HG03432 (cell line): Measurements from ENCODE around the gene KDELR1.

Source experiments
- ATAC-seq: cut with Tn5 transposase; IDR thresholded peaks from one replicate; pipeline ENCODE4 v1.9.1; 2021; ENCODE audit warnings: mild to moderate bottlenecking, moderate library complexity; ENCODE audit not compliant: unreplicated experiment

Gene KDELR1

GRCh38 chr19:48391100-48392005, at the start of gene KDELR1:
Gene KDELR1, minus strand, starts transcription at chr19:48391551. Its CDS starts 193 bp downstream, at chr19:48391358.
- peak; percentile 67 for ATAC-seq

GRCh38 chr19:48436586-48436985, 45.2 kb upstream of the KDELR1 start:
- ATAC-seq: no peak

DNA sequence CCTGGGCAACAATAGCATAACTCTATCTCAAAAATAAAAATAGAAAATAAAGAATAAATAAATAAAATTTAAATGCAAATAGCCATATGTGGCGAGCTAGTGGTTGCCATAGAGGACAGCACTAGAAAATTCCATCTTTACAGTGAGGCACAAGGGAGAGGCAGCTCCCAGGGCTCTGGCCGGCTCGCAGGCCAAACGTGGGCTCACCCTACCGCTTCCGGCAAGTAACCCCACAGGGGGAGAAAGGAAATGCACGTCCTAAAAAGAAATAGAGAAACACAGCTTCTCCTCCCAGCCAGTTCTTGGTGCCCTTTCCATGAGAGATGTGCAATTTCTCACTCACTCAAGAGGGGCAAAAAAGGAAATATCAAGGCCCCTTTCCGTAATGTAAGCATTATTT, 42.0 kb upstream of the KDELR1 start:
- ATAC-seq: no peak

GRCh38 chr19:48428670-48429069, 37.3 kb upstream of the KDELR1 start:
- no peak for ATAC-seq

DNA sequence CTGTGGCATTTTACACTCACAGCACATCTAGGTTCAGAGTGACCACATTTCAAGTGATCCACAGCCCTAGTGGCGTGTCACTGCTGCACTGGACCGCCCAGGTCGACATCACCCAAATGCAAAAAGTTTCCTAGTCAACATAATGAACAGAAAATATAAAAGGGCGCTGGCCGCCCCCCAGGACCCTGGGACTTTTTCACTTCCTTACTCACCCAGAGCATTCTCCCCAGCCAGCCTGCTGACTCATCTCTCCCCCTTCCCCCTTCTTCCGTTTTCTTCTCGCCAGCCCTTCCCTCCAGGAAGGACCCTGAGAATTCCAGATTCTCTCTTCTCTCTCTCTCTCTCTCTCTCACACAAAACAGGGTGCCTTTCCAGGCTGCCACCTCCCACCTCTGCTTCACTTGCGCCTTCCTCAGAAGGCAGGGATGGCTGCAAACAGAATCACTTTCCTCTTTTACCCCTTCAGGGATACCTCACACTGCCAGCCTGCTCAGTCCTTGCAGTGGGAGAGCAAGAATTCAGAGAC, 33.4 kb upstream of the KDELR1 start:
- no peak for ATAC-seq

GRCh38 chr19:48421548-48421947, 30.2 kb upstream of the KDELR1 start:
- ATAC-seq: no peak

- ATAC-seq: peak; percentile 73
Measured at GRCh38 chr19:48419158-48419920, 28.0 kb upstream of the KDELR1 start.

GRCh38 chr19:48418317-48419064, 27.1 kb upstream of the KDELR1 start:
- no peak for ATAC-seq

GRCh38 chr19:48417421-48417820, 26.1 kb upstream of the KDELR1 start:
- no peak for ATAC-seq

GRCh38 chr19:48415806-48416221, 24.5 kb upstream of the KDELR1 start:
- ATAC-seq: no peak

DNA sequence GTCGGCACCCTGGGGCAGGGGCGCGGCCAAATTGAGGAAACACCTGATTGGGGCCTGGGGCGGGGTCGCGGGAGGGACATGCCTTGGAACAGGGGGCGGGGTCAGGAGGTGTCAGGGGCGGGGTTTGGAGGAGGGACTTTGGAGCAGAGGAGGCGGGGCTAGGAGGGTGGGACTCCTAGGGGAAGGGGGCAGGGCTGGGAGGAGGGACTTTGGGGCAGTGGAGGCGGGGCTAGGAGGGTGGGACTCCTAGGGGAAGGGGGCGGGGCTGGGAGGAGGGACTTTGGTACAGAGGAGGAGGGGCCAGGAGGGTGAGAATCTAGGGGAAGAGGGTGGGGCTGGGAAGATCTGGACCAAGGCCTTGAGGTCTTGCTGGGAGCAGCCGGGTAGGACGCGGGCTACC, 24.0 kb upstream of the KDELR1 start:
- ATAC-seq: no peak

- no peak for ATAC-seq
Measured at GRCh38 chr19:48413879-48414587, 22.7 kb upstream of the KDELR1 start.

- ATAC-seq: no peak
Measured at GRCh38 chr19:48405850-48406249, 14.5 kb upstream of the KDELR1 start.

DNA sequence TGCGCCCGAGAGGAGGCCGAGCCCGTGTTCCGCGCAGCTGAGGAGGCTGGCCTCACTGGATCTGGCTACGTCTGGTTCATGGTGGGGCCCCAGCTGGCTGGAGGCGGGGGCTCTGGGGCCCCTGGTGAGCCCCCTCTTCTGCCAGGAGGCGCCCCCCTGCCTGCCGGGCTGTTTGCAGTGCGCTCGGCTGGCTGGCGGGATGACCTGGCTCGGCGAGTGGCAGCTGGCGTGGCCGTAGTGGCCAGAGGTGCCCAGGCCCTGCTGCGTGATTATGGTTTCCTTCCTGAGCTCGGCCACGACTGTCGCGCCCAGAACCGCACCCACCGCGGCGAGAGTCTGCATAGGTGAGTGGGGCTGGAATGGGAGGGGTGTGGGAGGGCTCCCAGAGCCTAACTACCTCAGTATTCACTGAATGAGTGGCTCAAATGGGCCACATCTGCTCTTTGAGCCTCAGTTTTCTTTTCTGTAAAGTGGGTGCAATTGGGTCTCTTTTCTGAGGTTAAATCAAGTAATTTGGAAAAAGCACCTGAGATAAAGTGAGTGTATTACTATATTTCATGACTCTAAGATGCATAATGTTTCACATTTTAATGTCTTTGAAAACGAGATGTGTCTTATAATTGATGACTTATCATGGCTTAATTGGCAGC, 13.8 kb upstream of the KDELR1 start:
- ATAC-seq: no peak

- peak; percentile 47 for ATAC-seq
Measured at GRCh38 chr19:48403606-48404005, 12.3 kb upstream of the KDELR1 start.

DNA sequence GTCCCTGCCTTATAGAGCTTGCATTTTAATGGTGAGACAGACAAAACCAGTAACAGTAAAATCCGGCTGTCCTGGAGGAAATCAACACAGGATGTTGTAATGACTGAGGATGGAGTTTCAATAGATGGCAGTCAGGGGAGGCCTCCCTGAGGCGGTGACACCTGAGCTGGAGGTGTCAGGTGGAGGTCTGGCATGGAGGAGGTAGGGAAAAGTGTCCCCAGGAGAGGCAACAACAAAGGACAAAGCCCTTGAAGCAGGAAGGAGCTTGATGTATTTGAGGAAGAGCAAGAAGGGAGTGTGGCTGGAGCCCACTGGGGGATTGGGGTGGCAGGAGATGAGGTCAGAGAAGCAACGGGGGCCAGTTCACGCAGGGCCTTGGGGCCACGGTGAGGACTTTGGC, 9.9 kb upstream of the KDELR1 start:
- no peak for ATAC-seq

DNA sequence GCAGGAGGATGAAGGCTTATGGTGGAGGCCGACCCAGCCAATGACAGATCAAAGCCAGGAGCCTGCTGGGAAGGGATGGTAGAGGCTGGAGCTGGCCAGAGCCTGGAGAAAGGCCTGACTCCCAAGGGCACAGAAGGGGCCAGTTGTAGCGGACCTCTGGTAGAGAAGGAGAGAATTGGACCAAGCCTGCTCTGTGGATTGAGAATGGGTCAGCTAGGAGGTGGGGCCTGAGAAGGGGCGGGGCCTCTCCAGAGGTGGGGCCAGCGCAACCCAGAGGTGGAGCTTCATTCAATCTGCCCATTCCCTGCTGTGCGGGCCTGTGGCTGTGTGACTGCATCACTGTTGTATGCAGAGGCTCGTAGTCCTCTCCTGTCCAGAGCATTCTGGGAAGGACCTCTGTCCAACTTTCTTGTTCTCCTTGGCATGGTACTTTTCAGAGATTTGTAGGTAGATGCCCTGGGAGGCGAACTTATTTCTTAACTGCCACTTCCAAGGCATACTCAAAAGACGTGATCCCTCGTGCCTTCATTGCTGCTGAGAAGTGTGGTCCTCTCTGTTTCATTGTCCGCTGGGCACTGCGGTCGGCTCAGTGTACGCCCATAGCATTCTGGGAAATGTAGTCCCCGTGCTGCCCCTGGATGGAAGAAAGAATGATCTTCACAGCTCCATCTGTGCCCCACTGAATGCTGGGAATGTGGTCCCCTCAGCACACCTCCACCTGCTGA, 8.8 kb upstream of the KDELR1 start:
- no peak for ATAC-seq

DNA sequence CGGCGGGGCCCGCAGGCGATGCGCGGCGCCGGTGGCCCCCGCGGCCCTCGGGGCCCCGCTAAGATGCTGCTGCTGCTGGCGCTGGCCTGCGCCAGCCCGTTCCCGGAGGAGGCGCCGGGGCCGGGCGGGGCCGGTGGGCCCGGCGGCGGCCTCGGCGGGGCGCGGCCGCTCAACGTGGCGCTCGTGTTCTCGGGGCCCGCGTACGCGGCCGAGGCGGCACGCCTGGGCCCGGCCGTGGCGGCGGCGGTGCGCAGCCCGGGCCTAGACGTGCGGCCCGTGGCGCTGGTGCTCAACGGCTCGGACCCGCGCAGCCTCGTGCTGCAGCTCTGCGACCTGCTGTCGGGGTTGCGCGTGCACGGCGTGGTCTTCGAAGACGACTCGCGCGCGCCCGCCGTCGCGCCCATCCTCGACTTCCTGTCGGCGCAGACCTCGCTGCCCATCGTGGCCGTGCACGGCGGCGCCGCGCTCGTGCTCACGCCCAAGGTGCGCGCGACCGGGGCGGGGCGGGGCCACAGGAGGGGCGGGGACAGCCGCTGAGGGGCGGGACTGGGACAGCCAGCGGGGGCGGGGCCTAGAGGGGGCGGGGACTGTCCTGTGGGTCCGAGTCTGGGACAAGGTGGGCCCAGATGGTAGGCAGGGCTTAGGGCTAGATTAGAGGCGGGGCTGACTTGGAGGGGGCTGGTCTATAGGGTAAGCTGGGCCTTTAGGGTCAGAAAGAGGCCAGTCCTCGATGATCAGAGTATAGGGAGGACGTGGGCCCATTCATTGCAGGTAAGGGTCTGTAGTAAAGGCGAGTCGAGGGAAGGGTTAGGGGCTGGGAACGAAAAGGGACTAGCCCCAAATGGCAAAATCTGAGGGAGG, 7.3 kb upstream of the KDELR1 start:
- peak; percentile 63 for ATAC-seq

DNA sequence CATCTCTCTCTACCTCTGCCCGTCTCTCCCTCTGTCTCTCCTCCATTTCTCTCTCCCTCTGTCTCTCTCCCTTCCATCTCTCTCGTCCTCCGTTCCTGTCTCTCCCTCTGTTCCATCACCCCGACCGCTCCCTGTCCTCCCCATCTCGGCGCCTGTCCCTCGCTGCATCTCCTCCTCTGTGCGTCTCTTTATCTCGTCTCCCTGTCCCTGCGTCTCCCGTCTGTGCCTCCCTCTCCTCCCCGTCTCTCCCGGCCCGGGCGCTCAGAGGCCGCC, 6.7 kb upstream of the KDELR1 start:
- no peak for ATAC-seq
